OCI-LY7 (cell line): Measurements from ENCODE around the gene VENTX. TPM values are rescaled to one million over a fixed set of nuclear protein-coding genes. Genes with fewer than 3 reads are reported as not detected.

ENCODE experiments used
- BruUV-seq: library from RNA; stranded (reverse); fragments of 400-500 nt; replicated peaks from 2 replicates; lab custom pipeline; 2021; lab: Mats Ljungman, UMichigan
- CTCF ChIA-PET: fragments of 300-600 bp; sonication (Branson Sonifier 250); formaldehyde crosslinking; loops from one replicate; lab custom pipeline; 2022; ENCODE audit warnings: antibody characterized with exemption; ENCODE audit not compliant: unreplicated experiment; lab: Charles Lee
- POLR2A ChIA-PET: fragments of 300-600 bp; sonication (Branson Sonifier 250); formaldehyde crosslinking; loops from one replicate; lab custom pipeline; 2022; ENCODE audit warnings: antibody characterized with exemption; lab: Charles Lee
- DNase-seq: peaks from one replicate; pipeline ENCODE4 v3.0.0-alpha.2; 2015; ENCODE audit warnings: low spot score
- H2AFZ ChIP-seq: fragments of 200-600 bp; sonication (generic), shearing (Covaris generic); 2 replicates; pipeline ENCODE4 v1.6.1; 2014; ENCODE audit warnings: mild to moderate bottlenecking, antibody characterized with exemption, low read length, moderate library complexity
- H3K27ac ChIP-seq: fragments of 200-600 bp; sonication (generic); 2 replicates; pipeline ENCODE4 v1.5.1; 2014; ENCODE audit warnings: mixed run types, low read depth, mild to moderate bottlenecking, moderate library complexity, low read length, inconsistent platforms; ENCODE audit not compliant: poor library complexity, severe bottlenecking
- H3K36me3 ChIP-seq: fragments of 200-600 bp; sonication (generic); 2 replicates; pipeline ENCODE4 v1.6.1; 2014; ENCODE audit warnings: mild to moderate bottlenecking, antibody characterized with exemption, low read length, moderate library complexity, mixed read lengths; ENCODE audit not compliant: insufficient read depth
- H3K4me1 ChIP-seq: fragments of 200-600 bp; sonication (generic); 2 replicates; pipeline ENCODE4 v1.5.1; 2014; ENCODE audit warnings: mild to moderate bottlenecking, low read length; ENCODE audit not compliant: insufficient read depth, poor library complexity, severe bottlenecking
- H3K4me2 ChIP-seq: fragments of 200-600 bp; sonication (generic); 2 replicates; pipeline ENCODE4 v1.6.1; 2014; ENCODE audit warnings: mild to moderate bottlenecking, low read length
- H3K4me3 ChIP-seq: fragments of 200-600 bp; sonication (generic); 2 replicates; pipeline ENCODE4 v1.5.1; 2014; ENCODE audit warnings: mild to moderate bottlenecking, low read depth, low read length; ENCODE audit not compliant: poor library complexity, severe bottlenecking
- H3K79me2 ChIP-seq: fragments of 200-600 bp; sonication (generic); 2 replicates; pipeline ENCODE4 v1.6.1; 2016; ENCODE audit warnings: low read depth, mild to moderate bottlenecking, low read length, moderate library complexity, mixed read lengths; ENCODE audit not compliant: insufficient read depth
- H3K9me2 ChIP-seq: fragments of 200-600 bp; sonication (generic); 2 replicates; pipeline ENCODE4 v1.6.1; 2016; ENCODE audit warnings: mild to moderate bottlenecking, low read length, mixed read lengths; ENCODE audit not compliant: insufficient read depth
- H3K9me3 ChIP-seq: fragments of 200-600 bp; sonication (generic); 2 replicates; pipeline ENCODE4 v1.6.1; 2014; ENCODE audit warnings: mild to moderate bottlenecking, mixed run types, low read length, mixed read lengths
- H4K20me1 ChIP-seq: fragments of 200-600 bp; sonication (generic); 2 replicates; pipeline ENCODE4 v1.6.1; 2014; ENCODE audit warnings: mild to moderate bottlenecking, antibody characterized with exemption, low read length, moderate library complexity, mixed read lengths; ENCODE audit not compliant: insufficient read depth
- EZH2phosphoT487 ChIP-seq: fragments of 200-600 bp; sonication (generic); IDR thresholded peaks from 2 replicates; pipeline ENCODE4 v1.6.1; 2018; ENCODE audit warnings: low read depth, borderline replicate concordance, mild to moderate bottlenecking, mixed run types, antibody characterized with exemption, low read length, moderate library complexity, mixed read lengths
- intact Hi-C: fragments of 100-400 bp; cut with micrococcal nuclease; formaldehyde crosslinking; loops from one replicate; pipeline ENCODE4 v1.10.0; 2022; ENCODE audit not compliant: unreplicated experiment
- total RNA-seq, 2 experiments: library from RNA; depleted of rRNA in 1 of 2; stranded (reverse); fragments of >200 nt in 1 of 2; shearing (Covaris generic) in 1 of 2; gene quantifications; 2 replicates each; pipeline ENCODE4 v1.2.3, GENCODE V29; 2014 to 2022
- TF ChIP-seq, protein P1 (sequence below): fragments of 200-600 bp; sonication (generic); conservative IDR thresholded peaks from 2 replicates; pipeline ENCODE4 v1.5.1; 2014; ENCODE audit warnings: mild to moderate bottlenecking, antibody characterized with exemption, low read length, moderate library complexity, mixed read lengths

Gene VENTX
- total RNA-seq, 2 experiments from 2014 or later: not detected

DNA sequence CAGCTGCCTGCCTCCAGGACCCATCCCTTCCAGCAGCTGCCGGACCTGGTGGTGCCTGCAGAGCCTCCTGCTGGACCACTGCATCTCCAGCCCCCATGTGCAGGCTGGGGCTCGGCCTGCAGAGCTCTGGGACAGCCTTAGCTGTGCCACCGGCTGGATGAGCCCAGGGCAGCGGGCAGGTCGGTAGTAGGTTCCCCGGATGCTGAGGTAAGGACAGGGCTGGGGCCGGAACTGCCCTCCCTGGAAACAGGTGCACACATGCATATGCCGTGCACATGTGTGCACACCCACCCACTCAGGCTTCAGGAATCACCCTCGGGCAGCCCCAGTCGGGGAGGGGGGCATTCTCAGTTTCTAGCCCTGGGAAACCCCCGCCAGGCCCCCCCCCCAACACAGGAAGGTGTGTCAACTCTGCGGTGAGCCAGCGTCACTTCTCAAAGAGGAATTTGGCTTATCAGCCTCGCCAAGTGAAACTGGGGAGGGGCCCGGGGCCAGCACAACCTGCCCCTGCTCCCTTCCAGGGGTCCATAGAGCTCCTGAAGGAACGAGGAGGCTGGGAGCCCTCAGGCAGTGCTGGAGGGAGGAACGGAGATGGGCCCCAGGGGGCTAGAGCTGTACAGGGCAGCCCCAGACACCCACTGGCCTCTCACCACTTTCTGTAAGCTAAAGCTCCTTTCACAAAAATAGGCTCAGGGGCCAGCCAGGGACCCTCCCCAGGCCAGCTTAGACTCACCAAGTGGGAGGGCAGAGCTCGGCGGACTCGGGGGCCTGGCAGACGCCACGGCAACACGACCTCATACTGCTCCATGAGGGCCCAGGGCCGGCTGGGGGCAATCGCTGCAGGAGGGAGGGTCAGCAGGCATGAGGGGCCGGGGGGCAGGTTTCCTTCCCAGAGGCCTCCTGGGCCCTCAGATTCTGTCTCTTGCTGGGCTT is 37.4 kb downstream of the VENTX start:
- intact Hi-C loops: loop anchor here (5.0 kb wide), 1 partner anchor 133 kb away; no protein-coding TSS in a partner anchor
- Histone ChIP-seq H3K9me3 (no peaks in the 10 kb centered on the region), H3K36me3 (no peaks in the 10 kb centered on the region), H3K9me2 (no peaks in the 10 kb centered on the region), H3K4me3 (peak overlapping the region; percentile 66), H4K20me1 (no peaks in the 10 kb centered on the region; the same call in 1 of the 2 replicates), H3K27ac (peak overlapping the region; percentile 45), H3K4me2 (peak overlapping the region; percentile 86), H2AFZ (peak overlapping the region; percentile 7; the same call in 1 of the 2 replicates), H3K79me2 (no peaks in the 10 kb centered on the region), H3K4me1 (peaks cover 47% of the 10 kb centered on the region)
- BruUV-seq: no TSS peak
- CTCF ChIA-PET: interaction anchor here (0.7 to 1.0 kb wide), 2 partner anchors 10 to 16 kb away, joined by 3 to 4 read pairs; no protein-coding TSS in a partner anchor
- DNase-seq: peak; percentile 77
- POLR2A ChIA-PET: interaction anchor here (1.0 kb wide), 1 partner anchor 16 kb away, joined by 3 read pairs; no protein-coding TSS in a partner anchor
- no peak for TF ChIP-seq EZH2phosphoT487
- TF ChIP-seq, protein P1, sequence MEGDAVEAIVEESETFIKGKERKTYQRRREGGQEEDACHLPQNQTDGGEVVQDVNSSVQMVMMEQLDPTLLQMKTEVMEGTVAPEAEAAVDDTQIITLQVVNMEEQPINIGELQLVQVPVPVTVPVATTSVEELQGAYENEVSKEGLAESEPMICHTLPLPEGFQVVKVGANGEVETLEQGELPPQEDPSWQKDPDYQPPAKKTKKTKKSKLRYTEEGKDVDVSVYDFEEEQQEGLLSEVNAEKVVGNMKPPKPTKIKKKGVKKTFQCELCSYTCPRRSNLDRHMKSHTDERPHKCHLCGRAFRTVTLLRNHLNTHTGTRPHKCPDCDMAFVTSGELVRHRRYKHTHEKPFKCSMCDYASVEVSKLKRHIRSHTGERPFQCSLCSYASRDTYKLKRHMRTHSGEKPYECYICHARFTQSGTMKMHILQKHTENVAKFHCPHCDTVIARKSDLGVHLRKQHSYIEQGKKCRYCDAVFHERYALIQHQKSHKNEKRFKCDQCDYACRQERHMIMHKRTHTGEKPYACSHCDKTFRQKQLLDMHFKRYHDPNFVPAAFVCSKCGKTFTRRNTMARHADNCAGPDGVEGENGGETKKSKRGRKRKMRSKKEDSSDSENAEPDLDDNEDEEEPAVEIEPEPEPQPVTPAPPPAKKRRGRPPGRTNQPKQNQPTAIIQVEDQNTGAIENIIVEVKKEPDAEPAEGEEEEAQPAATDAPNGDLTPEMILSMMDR: no peak

DNA sequence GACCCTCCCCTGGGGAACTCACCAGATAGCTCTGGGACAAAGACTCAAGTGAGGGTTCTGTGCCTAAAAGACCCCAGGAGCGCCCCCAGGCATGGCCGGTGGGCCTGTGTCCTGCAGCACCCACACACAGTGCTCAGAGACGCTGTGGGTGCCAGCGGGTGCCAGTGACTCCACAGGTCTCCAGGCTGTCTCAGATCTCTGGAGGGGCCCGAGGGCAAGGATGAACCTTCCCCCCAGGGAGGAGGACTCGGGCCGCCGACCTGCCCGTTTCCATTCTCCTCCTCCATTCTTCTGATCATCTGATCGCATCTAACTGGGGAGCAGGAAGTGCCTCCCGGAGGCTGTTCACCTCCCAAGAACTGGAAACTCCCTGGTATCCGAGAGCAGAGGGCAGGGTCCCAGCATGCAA is 38.0 kb downstream of the VENTX start:
- BruUV-seq: no TSS peak
- H2AFZ ChIP-seq: peak overlapping the region; percentile 34; the same call in 1 of the 2 replicates
- no peaks in the 10 kb centered on the region for H3K79me2 ChIP-seq
- no peak for TF ChIP-seq EZH2phosphoT487
- TF ChIP-seq, protein P1: peak; percentile 65
- H3K9me2 ChIP-seq: no peaks in the 10 kb centered on the region
- intact Hi-C loops: loop anchor here (5.0 kb wide), 1 partner anchor 133 kb away; no protein-coding TSS in a partner anchor
- no peaks in the 10 kb centered on the region for H4K20me1 ChIP-seq
- DNase-seq: peak; percentile 53
- POLR2A ChIA-PET: interaction anchor here (1.0 kb wide), 1 partner anchor 17 kb away, joined by 3 read pairs; no protein-coding TSS in a partner anchor
- H3K4me2 ChIP-seq: peak overlapping the region; percentile 86
- H3K4me3 ChIP-seq: peak overlapping the region; percentile 66
- no peaks in the 10 kb centered on the region for H3K9me3 ChIP-seq
- CTCF ChIA-PET: interaction anchor here (1.0 kb wide), 1 partner anchor 9 kb away, joined by 3 read pairs; no protein-coding TSS in a partner anchor
- H3K27ac ChIP-seq: peak overlapping the region; percentile 45
- peaks cover 47% of the 10 kb centered on the region for H3K4me1 ChIP-seq
- no peaks in the 10 kb centered on the region for H3K36me3 ChIP-seq
